Lower leg skin (tissue), 4 donors: ENCODE measurements around the gene IQCF5. TPM values are rescaled to one million over a fixed set of nuclear protein-coding genes. Genes with fewer than 3 reads are reported as not detected.

Experiments
- DNase-seq, 2 donors: peaks; one replicate each; pipeline ENCODE4 v3.0.0-alpha.2; 2019; ENCODE audit warnings: low spot score in 2 of 2
- H3K4me3 ChIP-seq: fragments of 200-600 bp; sonication (generic); 2 replicates; pipeline ENCODE4 v1.5.1; 2017; ENCODE audit warnings: mild to moderate bottlenecking, low read depth; ENCODE audit not compliant: poor library complexity, severe bottlenecking
- POLR2A ChIP-seq, 2 donors: fragments of 450-650 bp; IDR thresholded peaks; one replicate each; pipeline ENCODE4 v1.6.1; 2016 to 2017; ENCODE audit warnings: antibody characterized with exemption in 2 of 2, mild to moderate bottlenecking in 1 of 2, moderate library complexity in 1 of 2
- WGBS, 2 donors: methylation state at CpG; one replicate each; pipeline ENCODE4 v1.1.5; 2018; 5-methylcytosine and 5-hydroxymethylcytosine counted together
- intact Hi-C: fragments of 100-400 bp; cut with DNase I; formaldehyde crosslinking; loops from one replicate; pipeline ENCODE4 v1.15.0; 2023; ENCODE audit warnings: low total_unique reads
- total RNA-seq, 4 donors: library from RNA; depleted of rRNA; stranded (reverse); fragments of >200 nt; gene quantifications; one replicate each; pipeline ENCODE4 v1.1.0, GENCODE V29; 2016
- TF ChIP-seq, protein P1 (sequence below), 3 donors: fragments of 450-650 bp; IDR thresholded peaks; one replicate each; pipeline ENCODE4 v1.5.1; 2016; ENCODE audit warnings: antibody characterized with exemption in 3 of 3, mild to moderate bottlenecking in 3 of 3, moderate library complexity in 2 of 3

Gene IQCF5
- total RNA-seq, 4 donors from 2014 or later, result not detected

DNA sequence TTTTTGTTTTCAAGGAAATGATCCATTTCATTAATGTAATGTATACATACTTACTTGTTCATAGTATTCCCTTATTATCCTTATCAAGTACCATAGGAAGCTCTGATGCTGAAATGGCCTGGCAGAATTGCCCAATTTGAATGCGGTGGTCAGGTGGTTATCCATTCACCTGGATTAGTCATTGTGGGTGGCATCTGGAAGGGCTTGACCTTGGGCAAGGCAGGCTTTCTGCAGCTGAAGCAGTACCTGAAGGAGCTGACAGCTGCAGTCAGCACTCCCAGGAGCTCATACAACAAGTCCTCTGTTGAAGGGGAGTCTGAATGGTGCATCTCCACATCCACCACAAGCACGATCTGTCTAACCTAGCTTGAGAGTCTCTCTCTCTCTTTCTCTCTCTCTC lies 12.2 kb upstream of the IQCF5 start:
- TF ChIP-seq, protein P1, sequence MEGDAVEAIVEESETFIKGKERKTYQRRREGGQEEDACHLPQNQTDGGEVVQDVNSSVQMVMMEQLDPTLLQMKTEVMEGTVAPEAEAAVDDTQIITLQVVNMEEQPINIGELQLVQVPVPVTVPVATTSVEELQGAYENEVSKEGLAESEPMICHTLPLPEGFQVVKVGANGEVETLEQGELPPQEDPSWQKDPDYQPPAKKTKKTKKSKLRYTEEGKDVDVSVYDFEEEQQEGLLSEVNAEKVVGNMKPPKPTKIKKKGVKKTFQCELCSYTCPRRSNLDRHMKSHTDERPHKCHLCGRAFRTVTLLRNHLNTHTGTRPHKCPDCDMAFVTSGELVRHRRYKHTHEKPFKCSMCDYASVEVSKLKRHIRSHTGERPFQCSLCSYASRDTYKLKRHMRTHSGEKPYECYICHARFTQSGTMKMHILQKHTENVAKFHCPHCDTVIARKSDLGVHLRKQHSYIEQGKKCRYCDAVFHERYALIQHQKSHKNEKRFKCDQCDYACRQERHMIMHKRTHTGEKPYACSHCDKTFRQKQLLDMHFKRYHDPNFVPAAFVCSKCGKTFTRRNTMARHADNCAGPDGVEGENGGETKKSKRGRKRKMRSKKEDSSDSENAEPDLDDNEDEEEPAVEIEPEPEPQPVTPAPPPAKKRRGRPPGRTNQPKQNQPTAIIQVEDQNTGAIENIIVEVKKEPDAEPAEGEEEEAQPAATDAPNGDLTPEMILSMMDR (IDR thresholded peaks at IDR 0.05), result no peak
- no peak for TF ChIP-seq POLR2A (IDR thresholded peaks at IDR 0.05)
- WGBS, 2 donors, result 86 to 87% methylated on average over 2 of the region's 2 CpGs
- intact Hi-C loops, result no loop called here
- peak in 1 of 2 donors; percentile 20 for DNase-seq
- no peak overlapping the region for H3K4me3 ChIP-seq

DNA sequence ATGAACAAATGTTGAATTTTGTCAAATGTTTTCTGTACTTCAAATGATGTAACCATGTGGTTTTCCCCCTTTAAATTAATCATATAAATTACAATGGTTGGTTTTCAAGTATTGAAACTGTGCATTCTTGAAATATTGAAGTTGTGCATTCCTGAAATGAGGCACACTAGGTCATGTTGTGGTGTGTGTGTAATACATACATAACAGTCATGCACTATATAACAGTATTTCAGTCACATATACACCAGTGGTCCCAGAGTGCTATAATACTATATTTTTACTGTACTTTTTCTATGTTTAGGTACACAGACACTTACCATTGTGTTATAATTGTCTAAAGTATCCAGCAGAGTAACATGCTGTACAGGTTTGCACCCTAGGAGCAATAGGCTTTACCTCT lies 11.0 kb upstream of the IQCF5 start:
- intact Hi-C loops, result no loop called here
- TF ChIP-seq POLR2A (IDR thresholded peaks at IDR 0.05), result no peak
- TF ChIP-seq, protein P1 (IDR thresholded peaks at IDR 0.05), result no peak
- no peak overlapping the region for H3K4me3 ChIP-seq
- DNase-seq, result no peak

GRCh38 chr3:51879937-51880336 lies 4.5 kb upstream of the IQCF5 start:
- intact Hi-C loops, result no loop called here
- 31 to 38% methylated on average over 2 of the region's 2 CpGs for WGBS, 2 donors
- TF ChIP-seq, protein P1 (IDR thresholded peaks at IDR 0.05), result no peak
- TF ChIP-seq POLR2A (IDR thresholded peaks at IDR 0.05), result no peak
- no peak overlapping the region for H3K4me3 ChIP-seq
- DNase-seq, result no peak

- intact Hi-C loops, result no loop called here
- DNase-seq, result no peak
- 47 to 55% methylated on average over 6 of the region's 6 CpGs for WGBS, 2 donors
- H3K4me3 ChIP-seq, result no peak overlapping the region
- TF ChIP-seq, protein P1 (IDR thresholded peaks at IDR 0.05), result no peak
- no peak for TF ChIP-seq POLR2A (IDR thresholded peaks at IDR 0.05)
Measured at GRCh38 chr3:51876186-51876585, 785 bp upstream of the IQCF5 start.

GRCh38 chr3:51874889-51875288 lies 512 bp downstream of the IQCF5 start:
- TF ChIP-seq POLR2A (IDR thresholded peaks at IDR 0.05), result no peak
- TF ChIP-seq, protein P1 (IDR thresholded peaks at IDR 0.05), result no peak
- WGBS, 2 donors, result 41 to 51% methylated on average over 4 of the region's 4 CpGs
- no peak overlapping the region for H3K4me3 ChIP-seq
- intact Hi-C loops, result no loop called here
- no peak for DNase-seq

GRCh38 chr3:51874411-51874810 lies 990 bp downstream of the IQCF5 start:
- intact Hi-C loops, result no loop called here
- WGBS, 2 donors, result 52 to 70% methylated on average over 2 of the region's 2 CpGs
- no peak for DNase-seq

More at GRCh38 chr3:51874411-51874810, 990 bp downstream of the IQCF5 start:
- H3K4me3 ChIP-seq, result no peak overlapping the region
- TF ChIP-seq POLR2A (IDR thresholded peaks at IDR 0.05), result no peak
- TF ChIP-seq, protein P1 (IDR thresholded peaks at IDR 0.05), result no peak
